Cerebellar cortex (tissue), 1 donor: ENCODE data around the gene TULP1.

Experiments
- DNase-seq: peaks from one replicate; pipeline ENCODE4 v3.0.0-alpha.2; 2015; ENCODE audit warnings: low spot score

The TULP1 gene

GRCh38 chr6:35465646-35466045 lies 47.0 kb downstream of the TULP1 start:
- no peak for DNase-seq

GRCh38 chr6:35463292-35463691 lies 49.4 kb downstream of the TULP1 start:
- no peak for DNase-seq

GRCh38 chr6:35461270-35461669 lies 51.4 kb downstream of the TULP1 start:
- no peak for DNase-seq

- DNase-seq = no peak
Measured at GRCh38 chr6:35457907-35458306, 54.8 kb downstream of the TULP1 start.

GRCh38 chr6:35454391-35455110 lies 58.1 kb downstream of the TULP1 start:
- DNase-seq = no peak

GRCh38 chr6:35453236-35453635 lies 59.5 kb downstream of the TULP1 start:
- DNase-seq = no peak

GRCh38 chr6:35452183-35453090 lies 60.3 kb downstream of the TULP1 start, which contains the start of gene FANCE:
Gene FANCE (plus strand): TSS chr6:35452338. CDS start chr6:35452546, 208 bp downstream.
- DNase-seq = peak; percentile 83

GRCh38 chr6:35451354-35452182 lies 61.1 kb downstream of the TULP1 start:
- DNase-seq = no peak

GRCh38 chr6:35449287-35449881 lies 63.3 kb downstream of the TULP1 start:
- DNase-seq = peak; percentile 87

GRCh38 chr6:35448191-35448590 lies 64.5 kb downstream of the TULP1 start:
- no peak for DNase-seq
